Dermis microvascular lymphatic vessel endothelial cell (primary cell): ENCODE data around the gene NLN. TPM values are rescaled to one million over a fixed set of nuclear protein-coding genes. Genes with fewer than 3 reads are reported as not detected.
A peak's percentile ranks its signal among the peaks of the same experiment; 100 is the strongest.
"Not testable (repeated sequence)": the region's sequence is repeated elsewhere in the genome, so short reads cannot be mapped to it uniquely, and the experiment has no call there.

Experiments used
- DNase-seq, 2 donors: peaks; one replicate each; pipeline versions ENCODE4 v3.0.0 to v3.0.0-alpha.2; 2010; ENCODE audit warnings: low read depth in 2 of 2
- total RNA-seq: library from RNA; depleted of rRNA; stranded (reverse); fragments of >200 nt; gene quantifications from 2 replicates; pipeline ENCODE4 v1.2.1, GENCODE V29; 2014

NLN gene
- total RNA-seq = 28.7 and 33.9 TPM in 2 replicates

DNA sequence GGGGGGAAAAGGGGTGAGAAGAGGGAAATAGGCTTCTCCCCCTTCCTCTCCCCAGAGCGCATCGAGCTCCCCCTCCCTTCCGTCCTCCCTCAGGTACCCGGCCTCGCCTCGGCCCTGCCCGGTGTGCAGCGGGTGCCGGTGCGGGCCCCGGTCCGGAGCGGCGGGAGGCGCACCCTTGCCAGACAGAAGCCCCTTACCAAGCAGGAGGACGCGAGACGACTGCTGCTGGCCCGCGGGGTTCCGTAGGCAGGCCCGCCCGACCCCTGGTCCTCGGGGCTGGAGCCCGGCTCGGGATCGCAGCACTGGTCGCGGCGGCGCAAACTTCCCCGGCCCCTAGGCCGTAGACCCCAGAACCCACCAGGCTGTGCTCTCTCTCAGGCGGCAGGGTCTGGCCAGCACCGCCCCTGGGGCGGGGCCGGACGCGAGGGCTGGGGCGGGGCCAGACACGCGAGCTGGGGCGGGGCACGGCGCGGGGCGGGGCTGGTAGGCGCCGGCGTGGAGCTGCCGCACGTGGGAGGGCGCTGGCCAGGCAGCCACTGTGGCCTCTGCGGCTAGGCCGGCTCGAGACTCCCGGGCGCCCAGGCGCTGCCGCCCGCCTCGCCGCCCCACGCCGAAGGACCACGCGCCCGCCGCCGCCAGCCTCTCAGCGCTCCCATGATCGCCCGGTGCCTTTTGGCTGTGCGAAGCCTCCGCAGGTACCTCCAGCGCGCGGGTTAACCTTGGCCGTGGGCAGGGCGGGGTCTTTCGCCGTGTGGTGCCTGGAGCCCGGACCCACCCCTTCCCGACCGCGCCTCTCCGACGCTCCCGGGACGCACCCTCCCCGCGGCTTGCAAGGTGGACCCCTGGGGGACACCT, at the start of gene NLN, which contains the start of gene SGTB:
Gene NLN, plus strand, starts transcription at position 486 of the 855 bp plus-strand sequence. Its CDS starts 169 bp downstream, at position 655.
Gene SGTB, minus strand, starts transcription at position 390 of the 855 bp plus-strand sequence. CDS start 1,302 bp downstream, outside the sequence.
- DNase-seq = peak; percentile 47 to 84

- no peak for DNase-seq
Observed at GRCh38 chr5:65672796-65673195, 49.2 kb upstream of the NLN start.

- no peak for DNase-seq
Observed at GRCh38 chr5:65674749-65675148, 47.3 kb upstream of the NLN start.

DNA sequence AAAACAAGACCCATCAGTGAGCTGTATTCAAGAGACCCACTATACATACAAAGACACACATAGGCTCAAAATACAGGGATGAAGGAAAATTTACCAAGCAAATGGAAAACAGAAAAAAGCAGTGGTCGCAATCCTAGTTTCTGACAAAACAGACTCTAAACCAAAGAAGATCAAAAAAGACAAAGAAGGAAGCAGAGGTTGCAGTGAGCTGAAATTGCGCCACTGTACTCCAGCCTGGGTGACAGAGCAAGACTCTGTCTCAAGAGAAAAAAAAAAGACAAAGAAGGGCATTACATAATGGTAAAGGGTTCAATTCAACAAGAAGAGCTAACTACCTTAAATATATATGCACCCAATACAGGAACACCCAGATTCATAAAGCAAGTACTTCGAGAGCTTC, 45.9 kb upstream of the NLN start:
- not testable (repeated sequence) for DNase-seq

- DNase-seq = no peak
Observed at GRCh38 chr5:65682148-65682547, 39.9 kb upstream of the NLN start.

GRCh38 chr5:65693121-65693520, 28.9 kb upstream of the NLN start:
- DNase-seq = no peak

- DNase-seq = no peak
Observed at GRCh38 chr5:65695162-65695755, 26.7 kb upstream of the NLN start.

DNA sequence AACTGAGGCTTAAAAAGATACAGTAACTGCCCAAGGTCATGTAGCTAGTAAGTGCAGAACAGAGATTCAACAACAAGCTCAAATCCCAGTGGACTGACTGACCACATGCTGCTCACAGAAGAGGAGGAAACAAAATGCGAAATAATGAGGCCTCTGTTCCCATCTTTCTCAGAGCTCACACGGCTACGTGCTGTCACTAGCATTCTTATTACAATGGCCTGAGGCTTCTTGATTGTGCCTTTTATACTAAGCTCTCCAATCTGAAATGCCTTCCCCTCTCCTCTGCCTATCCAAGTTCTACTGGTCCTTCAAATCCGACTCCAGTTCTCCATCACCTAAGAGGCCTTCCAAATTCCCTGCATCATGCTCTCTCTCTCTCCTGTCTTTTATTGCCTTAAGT, 26.1 kb upstream of the NLN start:
- no peak for DNase-seq

GRCh38 chr5:65696892-65697291, 25.1 kb upstream of the NLN start:
- no peak for DNase-seq

- no peak for DNase-seq
Observed at GRCh38 chr5:65699338-65699737, 22.7 kb upstream of the NLN start.

DNA sequence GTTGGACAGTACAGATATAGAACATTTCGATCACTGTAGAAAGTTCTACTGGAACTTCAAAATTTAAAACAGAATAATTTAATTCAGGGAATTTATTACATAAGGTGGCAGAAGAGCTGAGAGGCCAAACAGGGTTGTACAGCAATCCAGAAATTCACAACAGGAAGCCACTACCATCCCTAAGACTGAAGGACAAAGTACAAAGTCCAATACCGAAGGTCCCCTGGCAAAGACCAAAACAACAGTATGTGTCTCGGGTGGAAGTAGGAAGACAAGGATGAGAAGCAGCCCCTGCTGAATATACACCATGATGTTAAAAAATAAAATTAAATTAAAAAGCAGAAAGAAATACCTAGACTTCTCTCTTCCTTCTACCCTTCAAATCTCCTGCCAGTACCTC, 20.0 kb upstream of the NLN start:
- DNase-seq = no peak

- no peak for DNase-seq
Observed at GRCh38 chr5:65704621-65705239, 17.3 kb upstream of the NLN start.

GRCh38 chr5:65707663-65708062, 14.3 kb upstream of the NLN start:
- no peak for DNase-seq

DNA sequence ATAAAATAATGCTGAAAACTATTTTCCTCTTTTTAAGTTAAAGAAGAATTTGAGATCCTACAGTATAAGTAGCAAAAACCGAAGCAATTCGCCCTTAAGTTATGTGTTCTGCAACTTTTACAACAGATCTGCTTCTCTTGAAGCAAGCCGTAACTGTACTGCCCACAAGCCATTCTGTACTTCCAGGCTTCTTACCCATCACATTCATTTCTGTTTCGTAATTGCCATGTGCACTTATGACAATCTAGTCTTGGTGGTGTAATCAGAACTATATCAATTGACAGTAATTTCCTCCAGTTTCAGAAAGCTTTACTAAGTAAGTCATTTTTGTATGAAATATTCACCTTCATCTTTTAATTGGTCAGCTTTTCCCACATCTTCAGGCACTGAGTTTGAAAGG, 13.9 kb upstream of the NLN start:
- no peak for DNase-seq

GRCh38 chr5:65718576-65719310, 3.3 kb upstream of the NLN start:
- DNase-seq = no peak

DNA sequence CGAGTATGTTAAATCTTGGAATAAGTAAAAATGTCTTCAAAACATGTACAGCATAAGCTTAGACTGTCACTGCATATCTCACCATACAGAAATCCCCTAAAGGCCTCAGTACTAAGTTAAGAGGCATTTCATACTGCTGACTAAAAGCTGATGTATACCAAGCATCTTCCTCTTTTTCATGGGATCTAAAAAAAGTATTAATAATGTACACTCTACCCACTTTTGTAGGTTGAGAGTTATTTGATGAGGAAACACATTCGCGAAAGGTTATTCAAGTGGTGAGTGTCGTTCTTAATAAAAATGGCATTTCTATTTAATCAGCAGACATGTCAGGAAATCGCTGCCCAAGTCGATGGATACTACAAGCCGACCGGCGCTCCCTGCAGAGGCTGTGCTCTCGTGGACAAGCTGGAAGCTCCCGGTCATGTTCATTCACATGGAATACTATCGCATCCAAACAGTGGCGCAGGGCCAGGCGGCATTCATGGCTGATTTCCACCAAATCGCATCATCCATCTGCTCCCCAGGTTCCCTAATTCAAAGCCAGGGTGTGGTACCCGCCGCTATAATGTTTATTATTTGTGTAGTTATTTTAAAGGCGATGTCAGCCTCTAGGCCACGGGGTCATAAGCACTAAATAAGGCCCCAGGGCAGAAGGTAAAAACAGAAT, 820 bp upstream of the NLN start:
- peak; percentile 63 to 76 for DNase-seq

DNA sequence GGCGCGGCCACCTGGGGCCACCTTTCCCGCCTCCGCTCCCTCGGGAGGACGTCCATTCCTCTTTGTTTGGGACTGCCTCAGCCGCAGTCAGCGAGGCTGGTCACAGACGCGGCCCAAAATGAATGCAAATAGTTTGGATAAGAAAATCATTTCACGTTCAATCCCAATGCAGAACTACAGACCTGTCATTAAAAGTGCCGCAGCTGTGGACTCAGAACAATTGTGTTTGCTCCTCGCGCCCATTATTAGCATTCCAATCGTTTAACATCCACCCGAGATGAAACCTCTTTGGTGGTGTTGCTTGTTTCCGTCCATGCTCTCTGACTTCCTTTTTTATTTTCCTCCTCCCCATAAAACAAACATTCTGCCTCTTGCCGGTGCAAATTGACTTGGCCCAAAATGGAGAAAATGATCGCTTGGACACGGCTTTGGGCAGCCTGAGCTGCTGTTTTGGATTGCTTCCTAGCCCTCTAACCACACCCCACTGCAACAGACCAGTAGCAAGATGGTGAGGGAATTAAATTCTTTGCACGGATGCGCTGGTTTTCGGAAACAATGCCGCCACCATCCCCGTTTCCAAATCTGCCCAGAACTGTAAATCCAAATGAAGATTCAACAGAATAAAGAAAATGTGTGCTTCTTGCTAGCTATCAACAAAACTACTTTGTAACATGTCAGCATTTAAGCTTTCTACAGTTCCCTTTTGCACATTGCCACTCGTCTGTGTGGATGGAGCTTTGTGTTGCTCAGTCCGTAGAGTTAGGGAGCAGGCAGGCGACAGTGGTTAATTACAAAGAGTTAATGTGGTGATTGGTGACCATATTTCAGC, 784 bp downstream of the NLN start:
- DNase-seq = peak in 1 of 2 donors; percentile 34

DNA sequence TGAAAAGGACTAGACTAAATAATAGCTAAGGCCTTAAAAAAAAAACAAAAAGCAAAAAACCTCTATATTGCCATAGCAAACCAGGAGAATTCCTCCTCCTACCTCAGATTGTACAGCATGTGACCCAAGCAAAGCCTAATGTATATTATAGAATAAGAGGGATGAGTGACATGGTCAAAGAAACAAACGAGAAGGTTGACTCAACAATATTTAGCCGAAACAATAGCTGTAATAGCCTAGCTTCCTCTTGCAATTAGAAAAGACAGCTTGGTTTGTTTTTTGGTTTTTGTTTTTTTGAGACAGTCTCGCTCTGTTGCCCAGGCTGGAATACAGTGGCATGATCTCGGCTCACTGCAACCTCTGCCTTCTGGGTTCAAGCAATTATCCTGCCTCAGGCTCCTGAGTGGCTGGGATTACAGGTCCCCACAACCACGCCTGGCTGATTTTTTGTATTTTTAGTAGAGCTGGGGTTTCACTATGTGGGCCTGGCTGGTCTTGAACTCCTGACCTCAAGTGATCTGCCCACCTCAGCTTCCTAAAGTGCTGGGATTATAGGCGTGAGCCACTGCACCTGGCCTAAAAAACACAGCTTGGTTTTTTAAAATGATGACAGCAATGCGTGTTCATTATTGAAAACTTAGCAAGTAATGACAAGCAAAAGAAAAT, 5.6 kb downstream of the NLN start:
- DNase-seq = peak in 1 of 2 donors; percentile 45

DNA sequence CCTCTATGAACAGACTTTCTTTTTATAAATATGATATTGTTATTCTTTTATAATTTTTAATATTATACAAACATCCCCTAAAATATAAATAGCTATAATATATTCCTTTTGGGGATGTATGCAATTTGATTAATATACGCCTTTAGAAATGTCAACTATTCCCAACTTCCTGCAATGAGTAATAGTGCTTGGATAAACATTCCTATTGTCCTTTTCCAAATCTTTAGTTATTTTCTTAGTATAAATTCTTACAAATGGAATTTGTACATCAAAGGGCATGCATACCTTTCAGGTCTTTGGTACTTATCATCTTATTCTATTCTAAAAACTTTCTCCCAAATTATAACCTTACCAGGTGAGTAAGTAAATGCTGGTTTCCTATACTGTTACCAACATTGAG, 6.2 kb downstream of the NLN start:
- DNase-seq = peak in 1 of 2 donors; percentile 44

GRCh38 chr5:65730910-65731309, 8.9 kb downstream of the NLN start:
- DNase-seq = no peak
